NCI-H82 treated with DMSO at 0.1 percent for 48 hours (cell line): ENCODE results near the gene CCDC85B.

ENCODE experiments used
- DNase-seq: peaks from one replicate; lab custom pipeline; 2025; ENCODE audit not compliant: unreplicated experiment; lab: John Stamatoyannopoulos, UW

Gene CCDC85B

DNA sequence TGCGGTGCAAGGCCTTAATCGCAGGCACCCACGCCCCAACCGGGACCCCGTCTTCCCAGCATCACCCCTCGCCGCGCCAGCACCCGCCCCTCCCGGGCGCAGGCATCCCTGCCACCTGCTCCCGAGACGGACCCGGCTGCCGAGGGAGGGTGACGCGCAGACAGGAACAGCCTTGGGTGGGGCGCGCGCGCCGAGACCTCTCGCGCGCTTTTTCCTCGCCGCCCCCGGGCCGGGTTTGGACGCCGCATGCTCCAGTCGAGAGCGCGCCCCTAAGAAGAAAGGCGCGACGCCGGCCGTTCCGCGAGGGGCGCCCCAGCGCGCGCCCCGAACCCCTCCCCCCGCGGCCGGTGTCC lies 33.0 kb upstream of the CCDC85B start:
- DNase-seq = no peak

DNA sequence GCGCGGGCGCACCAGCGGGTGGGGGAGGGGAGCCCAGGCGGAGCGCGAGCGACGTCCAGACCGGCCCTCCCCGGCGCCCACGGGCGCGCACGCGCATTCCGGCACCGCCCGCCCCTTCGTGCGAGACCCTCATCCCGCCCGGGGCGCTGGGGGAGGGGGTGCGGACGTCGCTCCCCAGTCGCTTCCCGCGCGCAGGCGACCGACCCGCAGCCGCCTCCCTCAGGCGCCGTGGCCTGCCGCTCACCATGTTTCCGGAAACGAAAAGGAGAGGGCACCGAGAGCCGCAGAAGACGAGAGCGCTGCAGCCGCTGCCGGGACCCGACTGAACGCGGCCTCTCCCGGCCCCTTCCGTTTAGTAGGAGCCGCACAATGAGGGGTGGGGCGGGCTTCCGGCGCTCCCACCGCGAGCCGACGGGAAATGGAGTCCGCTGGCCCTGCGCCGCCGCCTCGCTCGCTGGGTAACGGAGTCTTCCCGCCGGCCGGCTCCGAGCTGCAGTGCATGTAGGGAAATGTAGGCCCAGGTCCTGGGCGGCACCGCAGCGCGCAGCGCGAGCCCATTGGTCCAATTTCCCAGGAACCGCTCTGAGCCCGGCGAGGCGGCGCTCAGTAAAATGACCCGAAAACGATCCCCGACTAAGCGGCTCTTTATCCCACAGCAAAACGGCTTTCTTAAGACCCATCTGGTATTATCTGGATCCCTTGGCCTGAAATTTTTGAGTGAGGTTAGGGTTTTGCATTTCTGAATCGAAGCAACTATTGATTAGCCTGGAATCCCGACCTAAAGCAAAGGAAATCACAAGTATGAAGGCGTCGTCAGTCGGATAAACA lies 32.4 kb upstream of the CCDC85B start, which contains the start of gene CFL1:
TSS of gene CFL1 (minus strand) at position 328 of the 828 bp plus-strand sequence. CDS start at position 247, 81 bp downstream.
- peak; percentile 87 for DNase-seq

DNA sequence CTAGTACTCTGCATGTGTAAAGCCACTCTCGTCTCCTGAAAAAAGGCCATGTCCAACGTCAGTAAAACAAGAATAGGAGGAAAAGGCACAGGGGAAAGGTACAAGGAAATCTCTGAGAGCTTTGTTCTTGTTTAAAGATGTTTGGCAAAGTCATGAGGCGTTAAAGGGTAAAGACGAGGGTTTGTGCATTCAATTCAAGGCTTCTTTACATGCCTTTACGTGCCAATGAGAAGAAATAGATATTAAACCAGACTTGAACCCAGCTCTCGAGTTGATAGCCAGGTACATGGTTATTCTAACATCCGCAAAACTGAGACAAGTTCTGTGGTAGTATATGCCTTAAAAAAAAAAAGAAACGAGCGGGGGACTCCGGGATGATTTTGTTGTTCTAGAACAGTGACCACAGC lies 31.8 kb upstream of the CCDC85B start:
- no peak for DNase-seq

DNA sequence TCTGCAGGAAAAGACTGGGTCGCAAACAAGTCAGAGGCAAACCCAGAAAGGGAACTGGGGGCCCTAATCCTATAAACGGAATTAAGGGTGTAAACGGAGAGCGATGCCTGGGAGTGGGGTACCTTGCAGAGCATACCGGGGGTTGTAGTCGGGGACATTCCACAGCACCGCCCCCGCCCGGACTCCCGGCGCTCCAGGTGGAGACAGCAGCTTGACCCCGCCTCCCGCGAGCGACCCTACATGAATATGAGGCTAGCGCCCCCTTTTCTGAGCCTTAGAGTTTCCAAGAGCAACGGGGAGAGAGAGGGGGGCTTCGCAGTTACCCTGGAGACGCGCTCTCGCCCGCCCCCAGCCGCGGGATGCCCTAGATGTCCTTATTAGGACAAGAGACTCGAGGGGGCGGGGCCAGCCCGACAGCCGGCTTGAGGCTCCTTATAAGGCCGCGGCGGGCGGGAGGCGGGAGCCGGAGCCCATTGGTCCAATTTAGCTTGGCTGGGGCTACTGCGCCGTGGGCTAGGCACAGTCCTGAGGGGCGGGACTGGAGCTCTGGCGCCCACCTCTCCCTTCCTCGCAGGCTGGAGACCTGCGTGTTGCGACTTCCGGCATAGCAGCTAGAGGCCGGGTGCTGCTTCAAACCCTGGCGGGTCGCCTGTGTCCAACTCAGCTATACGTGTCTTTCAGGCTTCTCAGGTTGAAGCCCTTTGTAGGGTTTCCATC lies 31.2 kb upstream of the CCDC85B start:
- DNase-seq = peak; percentile 92

DNA sequence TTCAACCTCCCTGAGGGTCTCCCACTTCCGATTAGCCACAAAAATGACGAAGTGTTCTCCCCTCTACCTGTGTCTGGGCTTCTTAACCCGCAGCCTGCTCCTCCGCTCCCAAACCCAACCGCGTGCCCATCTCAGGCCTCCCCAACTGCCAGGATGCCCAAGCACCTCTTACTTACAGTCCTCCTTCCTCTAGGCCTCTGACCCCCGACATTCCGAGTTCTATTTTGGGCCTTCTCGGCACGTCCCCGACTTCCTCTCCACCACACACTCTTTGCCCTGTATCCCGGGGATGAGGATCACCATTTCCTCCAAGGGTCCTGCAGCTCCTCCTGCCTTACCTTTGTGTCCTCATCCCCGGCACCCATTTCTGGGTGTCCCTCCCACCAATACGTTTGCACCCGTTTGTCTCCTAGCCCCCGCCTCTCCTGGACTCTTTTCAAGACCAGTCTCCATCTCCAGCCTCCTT lies 30.6 kb upstream of the CCDC85B start:
- no peak for DNase-seq

DNA sequence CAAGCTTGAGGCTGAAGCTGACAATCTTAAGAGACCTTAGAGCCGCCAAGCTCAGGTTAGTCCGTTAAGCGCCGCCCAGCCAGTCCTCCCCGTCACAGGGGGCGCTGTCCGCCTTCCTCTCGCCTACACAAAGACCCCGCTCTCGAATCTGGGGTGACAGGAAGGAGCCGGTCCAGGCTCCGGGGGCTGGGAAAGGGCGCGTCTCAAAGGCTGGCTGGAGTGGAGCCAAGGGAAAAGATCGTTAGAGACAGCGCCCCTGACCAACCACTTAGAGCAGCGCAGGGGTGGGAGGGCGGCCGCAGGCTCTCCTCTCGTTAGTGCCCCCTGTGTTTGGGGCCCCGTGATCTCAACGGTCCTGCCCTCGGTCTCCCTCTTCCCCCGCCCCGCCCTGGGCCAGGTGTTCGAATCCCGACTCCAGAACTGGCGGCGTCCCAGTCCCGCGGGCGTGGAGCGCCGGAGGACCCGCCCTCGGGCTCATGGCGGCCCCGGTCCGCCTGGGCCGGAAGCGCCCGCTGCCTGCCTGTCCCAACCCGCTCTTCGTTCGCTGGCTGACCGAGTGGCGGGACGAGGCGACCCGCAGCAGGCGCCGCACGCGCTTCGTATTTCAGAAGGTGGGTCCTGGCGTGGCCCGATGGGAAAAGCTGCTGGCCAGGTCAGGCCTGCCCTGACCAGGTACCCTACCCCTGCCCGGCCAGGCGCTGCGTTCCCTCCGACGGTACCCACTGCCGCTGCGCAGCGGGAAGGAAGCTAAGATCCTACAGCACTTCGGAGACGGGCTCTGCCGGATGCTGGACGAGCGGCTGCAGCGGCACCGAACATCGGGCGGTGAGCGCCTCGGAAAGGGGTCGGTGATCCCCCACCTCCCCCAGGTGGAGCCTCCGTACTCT lies 30.0 kb upstream of the CCDC85B start, which contains the start of gene MUS81:
TSS of gene MUS81 (plus strand) at position 156 of the 887 bp plus-strand sequence. CDS start at position 477, 321 bp downstream.
- DNase-seq = peak; percentile 87

DNA sequence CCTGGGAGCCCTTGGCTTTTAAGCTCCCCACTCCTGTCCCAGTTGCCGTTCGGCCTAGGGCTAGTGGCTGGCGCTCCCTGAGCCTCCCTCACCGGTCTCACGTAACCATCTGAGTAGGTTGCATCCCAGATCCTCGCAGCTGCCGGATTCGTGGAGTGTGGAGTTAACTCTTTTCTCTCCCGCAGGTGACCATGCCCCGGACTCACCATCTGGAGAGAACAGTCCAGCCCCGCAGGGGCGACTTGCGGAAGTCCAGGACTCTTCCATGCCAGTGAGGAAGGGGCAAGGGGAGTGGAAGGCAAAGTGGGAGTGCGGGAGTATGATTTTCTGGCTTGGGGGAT lies 29.3 kb upstream of the CCDC85B start:
- no peak for DNase-seq

DNA sequence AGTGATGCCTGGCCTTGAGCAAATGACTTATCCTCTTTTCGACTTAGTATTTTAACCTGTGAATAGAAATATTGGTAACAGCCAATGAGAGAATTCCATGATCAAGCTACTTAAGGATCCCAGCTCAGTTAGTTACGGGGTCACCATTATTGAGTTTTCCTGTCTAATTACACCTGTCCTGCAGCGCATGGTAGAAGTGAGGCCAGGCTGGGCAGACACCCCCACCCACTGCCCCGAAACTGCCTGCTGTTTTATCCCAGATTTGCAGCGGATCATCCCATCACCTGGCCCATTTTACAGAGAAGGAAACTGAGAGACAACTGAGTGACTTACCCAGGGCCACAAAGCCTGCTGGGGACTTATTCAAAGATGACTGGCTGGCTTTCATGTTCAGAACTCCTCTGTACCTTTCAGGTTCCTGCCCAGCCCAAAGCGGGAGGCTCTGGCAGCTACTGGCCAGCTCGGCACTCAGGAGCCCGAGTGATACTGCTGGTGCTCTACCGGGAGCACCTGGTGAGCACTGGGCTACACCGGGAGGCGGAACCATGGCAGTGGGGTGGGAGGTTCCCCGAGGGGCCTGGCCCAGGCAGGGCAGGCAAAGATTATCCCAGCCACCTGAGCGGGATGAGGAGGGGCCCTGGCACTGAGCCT lies 28.8 kb upstream of the CCDC85B start:
- DNase-seq = no peak

DNA sequence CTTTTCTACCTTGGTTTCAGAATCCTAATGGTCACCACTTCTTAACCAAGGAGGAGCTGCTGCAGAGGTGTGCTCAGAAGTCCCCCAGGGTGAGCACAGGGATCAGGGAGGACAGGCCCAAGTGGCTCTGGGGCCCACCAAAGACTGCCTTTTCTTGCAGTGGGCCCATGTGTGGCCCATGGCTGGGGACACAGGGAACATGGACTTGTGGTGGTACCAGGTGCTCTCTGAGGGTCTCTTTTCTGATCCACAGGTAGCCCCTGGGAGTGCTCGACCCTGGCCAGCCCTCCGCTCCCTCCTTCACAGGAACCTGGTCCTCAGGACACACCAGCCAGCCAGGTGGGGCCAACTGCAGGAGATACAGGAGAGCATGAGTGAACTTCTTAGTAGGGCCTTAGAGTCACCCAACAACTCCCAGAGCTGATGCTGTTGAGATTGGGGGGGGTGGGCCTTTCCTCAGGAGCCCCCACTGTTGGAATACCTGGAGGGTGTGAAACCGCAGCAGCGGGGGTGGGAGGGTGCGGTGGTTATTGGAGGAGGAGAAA lies 28.2 kb upstream of the CCDC85B start:
- no peak for DNase-seq

DNA sequence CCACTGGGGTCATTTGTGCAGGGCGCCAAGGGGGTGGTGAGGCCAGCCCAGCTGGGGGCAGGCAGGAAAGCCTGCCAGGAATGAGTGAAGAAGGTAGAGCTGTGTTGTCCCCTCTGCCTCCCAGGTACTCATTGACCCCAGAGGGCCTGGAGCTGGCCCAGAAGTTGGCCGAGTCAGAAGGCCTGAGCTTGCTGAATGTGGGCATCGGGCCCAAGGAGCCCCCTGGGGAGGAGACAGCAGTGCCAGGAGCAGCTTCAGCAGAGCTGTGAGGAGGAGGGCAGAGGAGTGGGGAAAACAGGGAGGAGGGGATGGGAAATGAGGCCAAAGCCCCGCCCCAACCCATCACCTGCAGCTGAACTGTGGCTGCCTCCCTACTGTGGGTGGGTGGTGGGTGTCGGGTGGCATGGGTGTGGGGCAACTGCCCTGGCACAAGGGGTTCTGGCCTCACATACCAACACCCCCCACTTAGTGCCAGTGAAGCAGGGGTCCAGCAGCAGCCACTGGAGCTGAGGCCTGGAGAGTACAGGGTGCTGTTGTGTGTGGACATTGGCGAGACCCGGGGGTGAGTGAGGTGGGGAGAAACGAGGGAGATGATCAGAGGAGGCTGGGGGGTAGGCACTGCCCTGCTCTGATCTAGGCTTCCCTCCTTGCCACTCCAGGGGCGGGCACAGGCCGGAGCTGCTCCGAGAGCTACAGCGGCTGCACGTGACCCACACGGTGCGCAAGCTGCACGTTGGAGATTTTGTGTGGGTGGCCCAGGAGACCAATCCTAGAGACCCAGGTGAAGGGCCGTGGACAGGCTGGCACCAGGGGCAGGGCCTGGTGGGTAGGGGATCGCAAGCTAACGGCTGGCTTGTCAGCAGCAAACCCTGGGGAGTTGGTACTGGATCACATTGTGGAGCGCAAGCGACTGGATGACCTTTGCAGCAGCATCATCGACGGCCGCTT lies 27.3 kb upstream of the CCDC85B start:
- DNase-seq = no peak

DNA sequence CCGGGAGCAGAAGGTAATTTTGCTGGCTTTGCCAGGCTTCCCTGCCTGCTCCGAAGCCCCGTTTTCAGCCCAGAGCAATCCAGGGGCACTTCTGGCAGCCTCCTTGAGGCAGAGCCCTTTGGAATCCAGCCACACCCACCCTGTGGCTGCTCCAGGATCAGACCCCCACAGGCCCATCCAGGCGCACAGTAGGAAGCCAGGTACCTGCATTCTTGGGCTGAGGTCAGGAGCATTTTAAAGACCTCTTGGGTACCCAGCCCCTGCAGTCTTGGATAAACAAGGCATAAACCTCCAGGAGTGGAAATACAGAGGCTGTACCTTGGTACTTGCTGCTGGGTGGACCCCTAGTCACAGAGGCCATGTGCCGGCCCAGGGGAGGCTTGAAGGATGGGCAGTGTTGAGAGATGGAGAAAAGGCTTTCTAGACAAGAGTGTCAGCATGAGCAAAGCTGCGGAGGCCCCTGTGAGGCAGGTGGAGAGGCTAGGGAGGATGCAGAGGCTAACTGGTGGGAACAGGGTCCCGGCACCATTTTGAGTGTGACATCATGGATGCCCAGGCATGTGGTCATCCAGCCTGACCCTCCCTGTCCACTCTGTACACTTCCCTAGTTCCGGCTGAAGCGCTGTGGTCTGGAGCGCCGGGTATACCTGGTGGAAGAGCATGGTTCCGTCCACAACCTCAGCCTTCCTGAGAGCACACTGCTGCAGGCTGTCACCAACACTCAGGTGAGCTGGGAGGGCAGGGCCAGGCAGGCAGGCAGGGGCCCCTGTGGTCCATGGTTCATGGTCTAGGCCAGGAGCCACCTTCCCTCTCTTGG lies 26.4 kb upstream of the CCDC85B start:
- DNase-seq = no peak

DNA sequence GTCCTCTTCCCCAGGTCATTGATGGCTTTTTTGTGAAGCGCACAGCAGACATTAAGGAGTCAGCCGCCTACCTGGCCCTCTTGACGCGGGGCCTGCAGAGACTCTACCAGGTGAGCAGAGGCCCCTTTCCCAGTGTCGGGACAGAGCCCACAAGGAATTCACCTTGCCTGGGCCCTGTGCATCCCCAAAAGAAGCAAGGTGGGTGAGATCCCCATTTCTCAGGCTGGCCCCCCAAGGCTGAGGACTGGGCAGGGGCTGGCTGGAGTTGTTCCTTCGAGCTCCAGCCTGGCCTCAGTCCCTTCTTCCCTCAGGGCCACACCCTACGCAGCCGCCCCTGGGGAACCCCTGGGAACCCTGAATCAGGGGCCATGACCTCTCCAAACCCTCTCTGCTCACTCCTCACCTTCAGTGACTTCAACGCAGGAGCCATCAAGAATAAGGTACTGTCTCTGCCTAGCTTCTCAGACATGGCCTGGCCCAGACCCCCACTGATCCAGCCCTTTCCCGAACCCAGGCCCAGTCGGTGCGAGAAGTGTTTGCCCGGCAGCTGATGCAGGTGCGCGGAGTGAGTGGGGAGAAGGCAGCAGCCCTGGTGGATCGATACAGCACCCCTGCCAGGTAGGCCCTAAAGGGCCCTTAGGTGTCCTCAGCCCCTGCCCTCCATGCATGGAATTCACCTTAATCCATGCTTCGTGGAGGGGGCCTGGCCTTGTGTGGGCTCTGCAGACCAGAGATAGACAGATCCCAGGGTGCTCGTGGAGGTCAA lies 25.6 kb upstream of the CCDC85B start:
- no peak for DNase-seq

DNA sequence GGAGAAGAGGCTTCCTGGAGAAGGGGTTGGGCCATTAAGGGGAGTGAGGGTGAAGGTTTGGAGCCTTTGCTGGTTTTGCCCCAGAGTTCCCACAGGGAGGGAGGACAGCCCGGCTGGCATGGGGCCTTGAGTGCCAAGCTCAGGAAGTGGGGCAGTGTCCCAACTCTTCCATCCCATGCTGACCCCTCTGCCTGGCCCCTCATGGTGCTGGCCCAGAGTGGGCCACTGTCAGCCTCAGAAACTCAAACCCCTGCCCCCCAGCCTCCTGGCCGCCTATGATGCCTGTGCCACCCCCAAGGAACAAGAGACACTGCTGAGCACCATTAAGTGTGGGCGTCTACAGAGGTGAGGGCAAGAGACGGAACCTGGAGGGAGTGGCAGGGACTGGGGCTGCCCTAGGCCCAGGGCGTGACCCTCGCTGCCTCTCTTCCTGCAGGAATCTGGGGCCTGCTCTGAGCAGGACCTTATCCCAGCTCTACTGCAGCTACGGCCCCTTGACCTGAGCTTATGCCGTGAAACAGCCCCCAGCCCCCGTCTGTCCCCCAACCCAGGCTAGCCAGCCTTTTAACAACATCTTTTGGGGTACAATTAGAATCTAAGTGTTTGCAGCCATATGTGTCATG lies 24.8 kb upstream of the CCDC85B start:
- no peak for DNase-seq

DNA sequence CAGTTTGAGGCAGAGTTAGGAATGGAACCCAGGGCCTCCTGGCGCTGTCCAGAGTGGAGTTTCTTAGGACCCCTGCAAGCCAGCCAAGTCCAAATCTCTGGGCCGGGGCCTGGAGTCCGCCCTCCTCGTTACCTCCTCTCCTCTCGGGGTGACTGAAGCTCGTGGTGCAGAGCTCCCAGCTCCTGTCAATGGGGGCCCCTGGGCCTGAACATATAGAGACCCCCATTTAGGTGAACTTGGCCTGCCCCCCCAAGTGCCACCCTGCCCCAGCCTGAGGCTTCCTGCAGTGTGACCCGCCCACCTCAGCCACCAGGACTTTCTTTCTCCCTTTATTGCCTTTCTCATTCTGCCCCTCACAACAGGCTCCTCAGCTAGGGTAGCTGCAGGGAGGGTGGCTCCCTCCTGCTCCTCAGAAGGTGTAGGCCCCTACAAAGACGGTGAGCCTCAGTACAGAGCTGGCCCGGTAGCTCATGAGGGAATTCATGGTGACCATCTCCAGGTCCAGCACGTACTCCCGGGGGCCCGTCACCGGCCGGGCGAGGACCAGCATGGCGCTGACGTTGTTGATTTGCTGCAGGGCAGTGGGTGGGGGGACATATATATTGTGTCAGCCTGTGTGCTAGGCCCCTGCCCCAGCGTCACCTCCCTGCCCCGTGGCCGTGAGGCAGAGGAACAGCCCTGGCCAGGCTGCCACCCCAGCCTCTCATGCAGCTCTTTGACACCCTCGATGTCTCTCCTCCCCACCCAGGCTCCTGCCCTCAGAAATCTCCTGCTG lies 23.8 kb upstream of the CCDC85B start:
- no peak for DNase-seq

DNA sequence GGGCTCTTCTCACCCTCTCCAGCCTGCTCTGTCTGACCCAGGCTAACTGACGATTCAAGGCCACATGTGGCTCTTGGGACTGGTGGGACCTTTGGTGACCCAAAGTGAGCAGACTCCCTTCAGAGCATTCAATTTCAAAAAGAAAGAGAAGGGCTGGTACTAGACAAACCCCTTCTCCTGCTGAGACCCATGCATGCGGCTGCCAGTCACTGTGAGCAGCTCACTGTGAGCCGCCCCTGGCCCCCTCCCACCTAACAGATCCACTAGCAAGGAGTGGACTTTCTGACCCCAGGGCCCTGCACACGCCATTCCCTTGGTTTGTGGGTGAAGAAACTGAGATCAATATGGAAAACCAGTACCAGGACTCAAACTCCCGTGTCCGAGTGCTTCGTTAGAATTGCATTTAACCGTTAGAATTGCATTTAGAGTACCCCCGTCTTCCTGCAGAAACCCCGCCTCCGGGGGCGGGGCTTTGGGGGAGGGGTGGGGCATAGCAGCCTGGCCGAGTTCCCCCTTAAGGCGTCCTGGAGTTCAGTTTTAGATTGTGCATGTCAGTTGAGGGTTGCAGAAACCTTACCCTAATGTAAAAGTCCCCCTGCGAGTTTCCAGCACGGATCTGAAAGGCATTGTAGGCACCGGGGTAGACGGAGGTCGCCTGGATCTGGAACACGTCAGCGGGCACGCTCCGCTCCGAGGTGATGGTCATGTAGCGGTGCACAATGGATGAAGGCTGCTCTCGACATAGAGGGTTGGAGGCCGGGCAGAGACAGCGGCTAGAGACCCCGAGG lies 23.0 kb upstream of the CCDC85B start:
- no peak for DNase-seq
